Keratinocyte (primary cell): Measurements from ENCODE around the gene GLDN.

Source experiments
- EZH2 ChIP-seq: IDR thresholded peaks from one replicate; pipeline ENCODE4 v1.6.1; 2012; ENCODE audit warnings: inconsistent platforms, mild to moderate bottlenecking, low read length, moderate library complexity
- TF ChIP-seq, protein P1 (sequence below), 3 experiments: IDR thresholded peaks in 1 of 3; conservative IDR thresholded peaks in 1 of 3; optimal IDR thresholded peaks in 1 of 3; 2 replicates in 2 of 3; 3 replicates in 1 of 3; pipeline versions ENCODE3 to v1.5.1; 2011; ENCODE audit warnings: low read length in 3 of 3, mild to moderate bottlenecking in 3 of 3, moderate library complexity in 2 of 3, control low read depth in 1 of 3, inconsistent platforms in 1 of 3; ENCODE audit not compliant: insufficient read depth in 2 of 3; ENCODE audit errors: extremely low read depth in 1 of 3

DNA sequence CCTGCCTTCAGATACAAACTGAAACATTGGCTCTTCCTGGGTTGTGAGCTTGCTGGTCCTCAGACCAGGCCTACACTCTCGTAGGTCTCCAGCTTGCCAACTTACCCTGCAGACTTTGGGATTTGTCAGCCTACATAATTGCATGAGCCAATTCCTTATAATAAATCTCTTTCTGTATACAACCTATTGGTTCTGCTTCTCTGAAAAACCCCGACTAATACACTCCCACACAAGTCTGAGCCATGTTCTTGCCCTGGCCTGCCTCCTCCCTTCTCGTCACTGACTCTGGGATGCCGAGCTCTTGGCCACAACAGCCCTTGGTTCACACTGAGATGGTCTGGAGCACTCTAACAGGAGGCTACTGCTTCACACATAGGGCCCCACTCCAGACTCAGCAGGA is 12.5 kb upstream of the GLDN start:
- no peak for TF ChIP-seq EZH2
- TF ChIP-seq, protein P1, sequence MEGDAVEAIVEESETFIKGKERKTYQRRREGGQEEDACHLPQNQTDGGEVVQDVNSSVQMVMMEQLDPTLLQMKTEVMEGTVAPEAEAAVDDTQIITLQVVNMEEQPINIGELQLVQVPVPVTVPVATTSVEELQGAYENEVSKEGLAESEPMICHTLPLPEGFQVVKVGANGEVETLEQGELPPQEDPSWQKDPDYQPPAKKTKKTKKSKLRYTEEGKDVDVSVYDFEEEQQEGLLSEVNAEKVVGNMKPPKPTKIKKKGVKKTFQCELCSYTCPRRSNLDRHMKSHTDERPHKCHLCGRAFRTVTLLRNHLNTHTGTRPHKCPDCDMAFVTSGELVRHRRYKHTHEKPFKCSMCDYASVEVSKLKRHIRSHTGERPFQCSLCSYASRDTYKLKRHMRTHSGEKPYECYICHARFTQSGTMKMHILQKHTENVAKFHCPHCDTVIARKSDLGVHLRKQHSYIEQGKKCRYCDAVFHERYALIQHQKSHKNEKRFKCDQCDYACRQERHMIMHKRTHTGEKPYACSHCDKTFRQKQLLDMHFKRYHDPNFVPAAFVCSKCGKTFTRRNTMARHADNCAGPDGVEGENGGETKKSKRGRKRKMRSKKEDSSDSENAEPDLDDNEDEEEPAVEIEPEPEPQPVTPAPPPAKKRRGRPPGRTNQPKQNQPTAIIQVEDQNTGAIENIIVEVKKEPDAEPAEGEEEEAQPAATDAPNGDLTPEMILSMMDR (optimal IDR thresholded peaks at IDR 0.05 in 1 of 3, IDR thresholded peaks at IDR 0.05 in 1 of 3, conservative IDR thresholded peaks at IDR 0.05 in 1 of 3; ENCODE audit: extremely low read depth in 1 of 3, insufficient read depth in 2 of 3, low read length in 3 of 3): no peak
